HEK293 (cell line): ENCODE data around the gene VGLL4.

Experiments used
- CTCF ChIA-PET: fragments of 350-600 bp; formaldehyde crosslinking; extraction: SDS; loops from one replicate; lab custom pipeline; 2021; ENCODE audit warnings: antibody characterized with exemption; lab: Yijun Ruan, JAX
- POLR2A ChIA-PET: fragments of 300-600 bp; formaldehyde crosslinking; extraction: SDS; loops from one replicate; lab custom pipeline; 2020; ENCODE audit warnings: antibody characterized with exemption, inconsistent platforms; lab: Yijun Ruan, JAX
- H3K27ac ChIP-seq: fragments of 200-500 bp; sonication (Bioruptor generic); 2 replicates; pipeline ENCODE4 v1.5.1; 2014; ENCODE audit warnings: low read depth, low read length, control low read depth, inconsistent platforms; ENCODE audit errors: extremely low read depth
- H3K36me3 ChIP-seq, 2 experiments: fragments of 200-500 bp in 1 of 2; sonication (Bioruptor generic) in 1 of 2; 1 replicate in 1 of 2; 2 replicates in 1 of 2; pipeline ENCODE4 v1.5.1; 2014 to 2017; ENCODE audit warnings: inconsistent platforms in 2 of 2, low read length in 2 of 2; ENCODE audit not compliant: control insufficient read depth in 2 of 2, insufficient read depth in 1 of 2
- H3K4me1 ChIP-seq: fragments of 200-500 bp; sonication (Bioruptor generic); 2 replicates; pipeline ENCODE4 v1.5.1; 2014; ENCODE audit warnings: mild to moderate bottlenecking, low read length, inconsistent platforms; ENCODE audit not compliant: control insufficient read depth, insufficient read depth
- H3K4me3 ChIP-seq: 2 replicates; pipeline ENCODE4 v1.5.1; 2011; ENCODE audit warnings: low read depth, mild to moderate bottlenecking, control low read depth, low read length, moderate library complexity
- H3K9me3 ChIP-seq: fragments of 200-500 bp; sonication (Bioruptor generic); 2 replicates; pipeline ENCODE4 v1.5.1; 2014; ENCODE audit warnings: low read depth, low read length, inconsistent platforms; ENCODE audit not compliant: control insufficient read depth, insufficient read depth
- FEZF1 ChIP-seq: fragments of 450-650 bp; formaldehyde crosslinking; IDR thresholded peaks from 2 replicates; pipeline ENCODE4 v1.5.1; 2016; ENCODE audit warnings: missing biosample characterization, missing genetic modification characterization
- KLF1 ChIP-seq: fragments of 450-650 bp; formaldehyde crosslinking; IDR thresholded peaks from 2 replicates; pipeline ENCODE4 v1.5.1; 2016; ENCODE audit warnings: missing biosample characterization, missing genetic modification characterization
- PBX3 ChIP-seq: sonication (generic); formaldehyde crosslinking; IDR thresholded peaks from 2 replicates; pipeline ENCODE4 v1.8.1; 2022; ENCODE audit warnings: mild to moderate bottlenecking, moderate library complexity, missing genetic modification reagents
- RBAK ChIP-seq: fragments of 450-650 bp; formaldehyde crosslinking; IDR thresholded peaks from 2 replicates; pipeline ENCODE4 v1.5.1; 2016; ENCODE audit warnings: missing biosample characterization, missing genetic modification characterization
- ZBTB20 ChIP-seq: fragments of 450-650 bp; formaldehyde crosslinking; IDR thresholded peaks from 2 replicates; pipeline ENCODE4 v1.5.1; 2016; ENCODE audit warnings: missing biosample characterization, missing genetic modification characterization
- ZEB2 ChIP-seq: fragments of 450-650 bp; formaldehyde crosslinking; IDR thresholded peaks from 2 replicates; pipeline ENCODE4 v1.5.1; 2016; ENCODE audit warnings: missing biosample characterization, missing genetic modification characterization
- ZIC2 ChIP-seq: fragments of 450-650 bp; formaldehyde crosslinking; IDR thresholded peaks from 2 replicates; pipeline ENCODE4 v1.5.1; 2016; ENCODE audit warnings: missing biosample characterization, missing genetic modification characterization
- ZNF19 ChIP-seq: fragments of 450-650 bp; formaldehyde crosslinking; IDR thresholded peaks from 2 replicates; pipeline ENCODE4; 2016; ENCODE audit warnings: missing biosample characterization, missing genetic modification characterization, low read depth
- ZNF239 ChIP-seq: fragments of 450-650 bp; formaldehyde crosslinking; IDR thresholded peaks from 2 replicates; pipeline ENCODE4 v1.5.1; 2016; ENCODE audit warnings: missing biosample characterization, missing genetic modification characterization
- ZNF24 ChIP-seq: fragments of 450-650 bp; formaldehyde crosslinking; IDR thresholded peaks from 2 replicates; pipeline ENCODE4 v1.5.1; 2016; ENCODE audit warnings: missing biosample characterization, missing genetic modification characterization
- ZNF341 ChIP-seq: fragments of 450-650 bp; formaldehyde crosslinking; IDR thresholded peaks from 2 replicates; pipeline ENCODE4; 2016; ENCODE audit warnings: low read depth, missing biosample characterization, missing genetic modification characterization
- ZNF423 ChIP-seq: fragments of 450-650 bp; formaldehyde crosslinking; IDR thresholded peaks from 2 replicates; pipeline ENCODE4 v1.5.1; 2016; ENCODE audit warnings: missing biosample characterization, missing genetic modification characterization
- ZNF433 ChIP-seq: fragments of 450-650 bp; formaldehyde crosslinking; IDR thresholded peaks from 2 replicates; pipeline ENCODE4 v1.5.1; 2016; ENCODE audit warnings: missing biosample characterization, missing genetic modification characterization, low read depth
- ZNF48 ChIP-seq: fragments of 450-650 bp; formaldehyde crosslinking; IDR thresholded peaks from 2 replicates; pipeline ENCODE4 v1.5.1; 2016; ENCODE audit warnings: missing biosample characterization, missing genetic modification characterization
- ZNF530 ChIP-seq: fragments of 450-650 bp; formaldehyde crosslinking; IDR thresholded peaks from 2 replicates; pipeline ENCODE4 v1.5.1; 2016; ENCODE audit warnings: low read depth, missing biosample characterization, missing genetic modification characterization
- ZNF600 ChIP-seq: fragments of 450-650 bp; formaldehyde crosslinking; IDR thresholded peaks from 2 replicates; pipeline ENCODE4 v1.5.1; 2016; ENCODE audit warnings: missing biosample characterization, missing genetic modification characterization
- ZNF677 ChIP-seq: fragments of 450-650 bp; IDR thresholded peaks from 2 replicates; pipeline ENCODE4 v1.5.0; 2018; ENCODE audit warnings: missing biosample characterization, mild to moderate bottlenecking, missing genetic modification characterization, moderate library complexity
- ZNF707 ChIP-seq: fragments of 450-650 bp; formaldehyde crosslinking; IDR thresholded peaks from 2 replicates; pipeline ENCODE4 v1.5.1; 2016; ENCODE audit warnings: missing biosample characterization, missing genetic modification characterization
- ZNF768 ChIP-seq: fragments of 450-650 bp; formaldehyde crosslinking; IDR thresholded peaks from 2 replicates; pipeline ENCODE4 v1.5.1; 2018; ENCODE audit warnings: missing biosample characterization, mild to moderate bottlenecking, missing genetic modification characterization
- TF ChIP-seq, protein P1 (sequence below): fragments of 450-650 bp; formaldehyde crosslinking; IDR thresholded peaks from 2 replicates; pipeline ENCODE4 v1.5.1; 2016; ENCODE audit warnings: missing biosample characterization, missing genetic modification characterization
- TF ChIP-seq, protein P2 (sequence below): fragments of 450-650 bp; formaldehyde crosslinking; conservative IDR thresholded peaks from 2 replicates; pipeline ENCODE4 v1.5.1; 2016; ENCODE audit warnings: low read depth, missing biosample characterization, missing genetic modification characterization

VGLL4 gene

GRCh38 chr3:11556851-11557644 lies 86.7 kb downstream of the VGLL4 start (continued):
- TF ChIP-seq, protein P1, sequence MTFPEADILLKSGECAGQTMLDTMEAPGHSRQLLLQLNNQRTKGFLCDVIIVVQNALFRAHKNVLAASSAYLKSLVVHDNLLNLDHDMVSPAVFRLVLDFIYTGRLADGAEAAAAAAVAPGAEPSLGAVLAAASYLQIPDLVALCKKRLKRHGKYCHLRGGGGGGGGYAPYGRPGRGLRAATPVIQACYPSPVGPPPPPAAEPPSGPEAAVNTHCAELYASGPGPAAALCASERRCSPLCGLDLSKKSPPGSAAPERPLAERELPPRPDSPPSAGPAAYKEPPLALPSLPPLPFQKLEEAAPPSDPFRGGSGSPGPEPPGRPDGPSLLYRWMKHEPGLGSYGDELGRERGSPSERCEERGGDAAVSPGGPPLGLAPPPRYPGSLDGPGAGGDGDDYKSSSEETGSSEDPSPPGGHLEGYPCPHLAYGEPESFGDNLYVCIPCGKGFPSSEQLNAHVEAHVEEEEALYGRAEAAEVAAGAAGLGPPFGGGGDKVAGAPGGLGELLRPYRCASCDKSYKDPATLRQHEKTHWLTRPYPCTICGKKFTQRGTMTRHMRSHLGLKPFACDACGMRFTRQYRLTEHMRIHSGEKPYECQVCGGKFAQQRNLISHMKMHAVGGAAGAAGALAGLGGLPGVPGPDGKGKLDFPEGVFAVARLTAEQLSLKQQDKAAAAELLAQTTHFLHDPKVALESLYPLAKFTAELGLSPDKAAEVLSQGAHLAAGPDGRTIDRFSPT, result no peak
- TF ChIP-seq ZNF341 (no peak), FEZF1 (peak; percentile 26; the same call in 1 of the 2 replicates), ZNF600 (tag by site-specific recombination) (peak; percentile 66), ZIC2 (tag by site-specific recombination) (peak; percentile 23; the same call in 1 of the 2 replicates)

DNA sequence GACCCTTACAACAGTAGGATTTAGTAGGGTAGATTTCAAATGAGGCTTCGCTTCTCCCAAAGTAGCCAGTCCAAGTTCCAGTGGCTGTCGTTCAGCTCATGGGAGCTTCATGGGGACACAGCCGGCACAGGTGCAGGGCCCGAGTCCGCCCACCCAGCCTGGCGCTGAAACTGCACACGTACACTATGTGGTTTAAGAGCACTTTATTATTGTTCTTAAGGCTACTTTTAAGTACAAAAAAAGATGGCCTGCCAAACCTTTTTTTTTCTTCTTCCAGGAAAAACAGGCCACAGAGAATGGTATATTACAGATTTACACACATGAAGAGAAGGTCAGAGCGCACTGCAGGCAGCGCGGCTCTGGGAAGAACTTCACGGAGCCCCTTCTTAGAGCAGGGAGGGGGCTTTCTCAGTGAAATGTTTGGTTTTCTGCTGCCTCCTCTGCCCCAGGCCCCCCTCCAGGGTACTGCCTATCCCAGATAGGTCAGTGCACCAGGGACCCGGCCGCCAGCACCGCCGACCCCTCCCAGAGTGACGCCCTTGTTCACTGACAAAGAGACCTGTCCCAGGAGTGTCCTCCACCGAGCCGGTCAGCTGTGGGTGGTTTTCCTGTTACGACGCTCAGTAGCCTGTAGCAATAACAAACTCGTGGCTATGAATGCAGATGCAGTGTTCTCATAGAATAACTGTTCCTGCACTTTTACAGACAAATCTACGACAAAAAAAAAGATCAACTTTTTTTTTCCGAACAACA lies 87.7 kb downstream of the VGLL4 start:
- Histone ChIP-seq H3K27ac (no peak overlapping the region), H3K4me1 (peaks cover 5% of the 10 kb centered on the region; the same call in 1 of the 2 replicates), H3K9me3 (no peaks in the 10 kb centered on the region), H3K36me3 (peaks cover 0 to 37% of the 10 kb centered on the region in 2 experiments; a peak in 1 of 3 replicates), H3K4me3 (no peak overlapping the region)
- TF ChIP-seq ZNF677 (tag by site-specific recombination), result no peak
- no peak for TF ChIP-seq ZBTB20 (tag by site-specific recombination)
- TF ChIP-seq KLF1 (tag by site-specific recombination), result no peak
- TF ChIP-seq ZNF24 (tag by site-specific recombination), result no peak
- TF ChIP-seq ZNF48, result no peak
- TF ChIP-seq ZNF530, result no peak
- no peak for TF ChIP-seq ZNF423 (tag by site-specific recombination)
- no peak for TF ChIP-seq ZEB2 (tag by site-specific recombination)
- TF ChIP-seq PBX3 (CRISPR knock-in tag), result no peak
- TF ChIP-seq ZNF19 (tag by site-specific recombination), result no peak
- TF ChIP-seq RBAK (tag by site-specific recombination), result no peak
- no peak for TF ChIP-seq ZNF768 (tag by site-specific recombination)
- no peak for TF ChIP-seq ZNF433 (tag by site-specific recombination)
- TF ChIP-seq, protein P2, sequence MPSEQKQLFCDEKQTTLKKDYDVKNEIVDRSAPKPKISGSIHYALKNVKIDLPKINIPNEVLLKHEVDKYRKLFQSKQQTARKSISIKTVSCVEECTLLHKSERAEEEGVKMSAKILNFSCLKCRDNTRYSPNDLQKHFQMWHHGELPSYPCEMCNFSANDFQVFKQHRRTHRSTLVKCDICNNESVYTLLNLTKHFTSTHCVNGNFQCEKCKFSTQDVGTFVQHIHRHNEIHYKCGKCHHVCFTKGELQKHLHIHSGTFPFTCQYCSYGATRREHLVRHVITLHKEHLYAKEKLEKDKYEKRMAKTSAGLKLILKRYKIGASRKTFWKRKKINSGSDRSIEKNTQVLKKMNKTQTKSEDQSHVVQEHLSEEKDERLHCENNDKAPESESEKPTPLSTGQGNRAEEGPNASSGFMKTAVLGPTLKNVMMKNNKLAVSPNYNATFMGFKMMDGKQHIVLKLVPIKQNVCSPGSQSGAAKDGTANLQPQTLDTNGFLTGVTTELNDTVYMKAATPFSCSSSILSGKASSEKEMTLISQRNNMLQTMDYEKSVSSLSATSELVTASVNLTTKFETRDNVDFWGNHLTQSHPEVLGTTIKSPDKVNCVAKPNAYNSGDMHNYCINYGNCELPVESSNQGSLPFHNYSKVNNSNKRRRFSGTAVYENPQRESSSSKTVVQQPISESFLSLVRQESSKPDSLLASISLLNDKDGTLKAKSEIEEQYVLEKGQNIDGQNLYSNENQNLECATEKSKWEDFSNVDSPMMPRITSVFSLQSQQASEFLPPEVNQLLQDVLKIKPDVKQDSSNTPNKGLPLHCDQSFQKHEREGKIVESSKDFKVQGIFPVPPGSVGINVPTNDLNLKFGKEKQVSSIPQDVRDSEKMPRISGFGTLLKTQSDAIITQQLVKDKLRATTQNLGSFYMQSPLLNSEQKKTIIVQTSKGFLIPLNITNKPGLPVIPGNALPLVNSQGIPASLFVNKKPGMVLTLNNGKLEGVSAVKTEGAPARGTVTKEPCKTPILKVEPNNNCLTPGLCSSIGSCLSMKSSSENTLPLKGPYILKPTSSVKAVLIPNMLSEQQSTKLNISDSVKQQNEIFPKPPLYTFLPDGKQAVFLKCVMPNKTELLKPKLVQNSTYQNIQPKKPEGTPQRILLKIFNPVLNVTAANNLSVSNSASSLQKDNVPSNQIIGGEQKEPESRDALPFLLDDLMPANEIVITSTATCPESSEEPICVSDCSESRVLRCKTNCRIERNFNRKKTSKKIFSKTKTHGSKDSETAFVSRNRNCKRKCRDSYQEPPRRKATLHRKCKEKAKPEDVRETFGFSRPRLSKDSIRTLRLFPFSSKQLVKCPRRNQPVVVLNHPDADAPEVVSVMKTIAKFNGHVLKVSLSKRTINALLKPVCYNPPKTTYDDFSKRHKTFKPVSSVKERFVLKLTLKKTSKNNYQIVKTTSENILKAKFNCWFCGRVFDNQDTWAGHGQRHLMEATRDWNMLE (tag by site-specific recombination), result no peak
- TF ChIP-seq ZNF239, result no peak
- no peak for TF ChIP-seq ZNF707
- ChIA-PET CTCF (interaction anchor here (0.7 to 0.8 kb wide), 2 partner anchors 176 to 577 kb away, joined by 3 to 5 read pairs; no protein-coding TSS in a partner anchor), POLR2A (no interaction called here)
